GM18508 (cell line): ENCODE data around the gene CYP2D6.
"Not testable (repeated sequence)": the region's sequence is repeated elsewhere in the genome, so short reads cannot be mapped to it uniquely, and the experiment has no call there.

Experiments used
- ATAC-seq: cut with Tn5 transposase; IDR thresholded peaks from one replicate; pipeline ENCODE4 v1.9.1; 2021; ENCODE audit warnings: moderate number of reproducible peaks; ENCODE audit not compliant: insufficient read depth, unreplicated experiment

CYP2D6 gene

GRCh38 chr22:42160251-42160650 lies 29.6 kb upstream of the CYP2D6 start:
- ATAC-seq, result no peak

- ATAC-seq, result no peak
Measured at GRCh38 chr22:42158456-42159132, 28.0 kb upstream of the CYP2D6 start.

GRCh38 chr22:42156598-42156997 lies 26.0 kb upstream of the CYP2D6 start:
- ATAC-seq, result no peak

GRCh38 chr22:42156121-42156520 lies 25.5 kb upstream of the CYP2D6 start:
- ATAC-seq, result no peak

- ATAC-seq, result no peak
Measured at GRCh38 chr22:42155053-42155543, 24.5 kb upstream of the CYP2D6 start.

GRCh38 chr22:42154293-42155052 lies 23.9 kb upstream of the CYP2D6 start:
- ATAC-seq, result no peak

GRCh38 chr22:42152661-42153270 lies 22.2 kb upstream of the CYP2D6 start:
- no peak for ATAC-seq

- no peak for ATAC-seq
Measured at GRCh38 chr22:42151924-42152635, 21.5 kb upstream of the CYP2D6 start.

- no peak for ATAC-seq
Measured at GRCh38 chr22:42150727-42151590, 20.3 kb upstream of the CYP2D6 start.

- ATAC-seq, result not testable (repeated sequence)
Measured at GRCh38 chr22:42149798-42150197, 19.2 kb upstream of the CYP2D6 start.

GRCh38 chr22:42145175-42145574 lies 14.6 kb upstream of the CYP2D6 start:
- ATAC-seq, result no peak

GRCh38 chr22:42143859-42144822 lies 13.5 kb upstream of the CYP2D6 start:
- not testable (repeated sequence) for ATAC-seq

- no peak for ATAC-seq
Measured at GRCh38 chr22:42142771-42143461, 12.3 kb upstream of the CYP2D6 start.

GRCh38 chr22:42141307-42142057 lies 10.9 kb upstream of the CYP2D6 start:
- ATAC-seq, result not testable (repeated sequence)

GRCh38 chr22:42140153-42140552 lies 9.5 kb upstream of the CYP2D6 start:
- not testable (repeated sequence) for ATAC-seq

- ATAC-seq, result not testable (repeated sequence)
Measured at GRCh38 chr22:42139508-42139907, 8.9 kb upstream of the CYP2D6 start.

GRCh38 chr22:42138972-42139371 lies 8.4 kb upstream of the CYP2D6 start:
- no peak for ATAC-seq
